NB4 (cell line): ENCODE measurements around the gene OMD.

Experiments
- DNase-seq: peaks from one replicate; pipeline ENCODE4 v3.0.0; 2010; ENCODE audit warnings: low read depth
- H3K4me3 ChIP-seq: one replicate; pipeline ENCODE4 v1.5.1; 2011; ENCODE audit warnings: mild to moderate bottlenecking, low read depth, low read length, moderate library complexity
- MYC ChIP-seq: IDR thresholded peaks from 2 replicates; pipeline ENCODE4 v1.6.1; 2011; ENCODE audit warnings: low read depth, low read length
- POLR2A ChIP-seq: IDR thresholded peaks from 2 replicates; pipeline ENCODE4 v1.6.1; 2011; ENCODE audit warnings: mild to moderate bottlenecking; ENCODE audit not compliant: insufficient read length; ENCODE audit errors: extremely low read depth
- TF ChIP-seq, protein P1 (sequence below): IDR thresholded peaks from 2 replicates; pipeline ENCODE4 v1.6.1; 2011; ENCODE audit warnings: low read depth, low read length
- TF ChIP-seq, protein P2 (sequence below): IDR thresholded peaks from one replicate; pipeline ENCODE4 v1.5.1; 2012; ENCODE audit warnings: low read depth, low read length

OMD gene

DNA sequence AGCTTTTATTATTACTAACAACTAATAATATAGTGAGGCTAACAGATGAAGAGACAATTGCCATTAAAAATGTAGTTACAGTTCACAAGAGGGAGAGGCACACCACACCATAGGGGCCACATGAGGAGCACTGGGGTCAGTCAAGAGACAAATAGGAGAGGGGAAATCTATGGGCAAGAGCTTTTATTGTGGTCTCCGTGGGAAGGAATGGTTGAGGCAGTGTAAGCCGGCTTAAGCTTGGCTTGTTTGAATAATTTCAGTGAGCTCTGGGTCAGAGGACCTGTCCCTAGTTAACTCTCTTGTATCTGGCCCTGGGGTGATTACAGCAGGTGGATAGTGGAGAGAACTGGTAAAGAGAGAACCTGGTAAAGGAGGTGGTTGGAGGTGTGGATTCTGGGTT is 55.2 kb downstream of the OMD start:
- no peak overlapping the region for H3K4me3 ChIP-seq
- TF ChIP-seq POLR2A (no peak), MYC (no peak)
- TF ChIP-seq, protein P1, sequence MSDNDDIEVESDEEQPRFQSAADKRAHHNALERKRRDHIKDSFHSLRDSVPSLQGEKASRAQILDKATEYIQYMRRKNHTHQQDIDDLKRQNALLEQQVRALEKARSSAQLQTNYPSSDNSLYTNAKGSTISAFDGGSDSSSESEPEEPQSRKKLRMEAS: no peak
- TF ChIP-seq, protein P2, sequence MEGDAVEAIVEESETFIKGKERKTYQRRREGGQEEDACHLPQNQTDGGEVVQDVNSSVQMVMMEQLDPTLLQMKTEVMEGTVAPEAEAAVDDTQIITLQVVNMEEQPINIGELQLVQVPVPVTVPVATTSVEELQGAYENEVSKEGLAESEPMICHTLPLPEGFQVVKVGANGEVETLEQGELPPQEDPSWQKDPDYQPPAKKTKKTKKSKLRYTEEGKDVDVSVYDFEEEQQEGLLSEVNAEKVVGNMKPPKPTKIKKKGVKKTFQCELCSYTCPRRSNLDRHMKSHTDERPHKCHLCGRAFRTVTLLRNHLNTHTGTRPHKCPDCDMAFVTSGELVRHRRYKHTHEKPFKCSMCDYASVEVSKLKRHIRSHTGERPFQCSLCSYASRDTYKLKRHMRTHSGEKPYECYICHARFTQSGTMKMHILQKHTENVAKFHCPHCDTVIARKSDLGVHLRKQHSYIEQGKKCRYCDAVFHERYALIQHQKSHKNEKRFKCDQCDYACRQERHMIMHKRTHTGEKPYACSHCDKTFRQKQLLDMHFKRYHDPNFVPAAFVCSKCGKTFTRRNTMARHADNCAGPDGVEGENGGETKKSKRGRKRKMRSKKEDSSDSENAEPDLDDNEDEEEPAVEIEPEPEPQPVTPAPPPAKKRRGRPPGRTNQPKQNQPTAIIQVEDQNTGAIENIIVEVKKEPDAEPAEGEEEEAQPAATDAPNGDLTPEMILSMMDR: no peak
- DNase-seq: no peak
